Ovary (tissue), 9 donors: ENCODE results near the gene ENPP6. TPM values are rescaled to one million over a fixed set of nuclear protein-coding genes. Genes with fewer than 3 reads are reported as not detected.

Experiments
- DNase-seq, 5 donors: peaks; one replicate each; pipeline ENCODE4 v3.0.0-alpha.2; 2019 to 2020
- H3K27ac ChIP-seq, 2 donors: fragments of 200-600 bp; one replicate each; pipeline versions ENCODE4 v1.5.1 to v1.8.0; 2019 to 2022
- H3K27me3 ChIP-seq: fragments of 200-600 bp; one replicate; pipeline ENCODE4 v1.8.0; 2022
- H3K36me3 ChIP-seq: fragments of 200-600 bp; sonication (generic); one replicate; pipeline ENCODE4 v1.5.1; 2019
- H3K4me1 ChIP-seq: one replicate; pipeline ENCODE4 v1.8.1; 2013; ENCODE audit warnings: mild to moderate bottlenecking, moderate library complexity; ENCODE audit not compliant: insufficient read depth
- H3K4me3 ChIP-seq: fragments of 200-600 bp; sonication (generic); one replicate; pipeline ENCODE4 v1.5.1; 2017
- H3K9me3 ChIP-seq, 2 donors: fragments of 200-600 bp in 1 of 2; sonication (generic) in 1 of 2; one replicate each; pipeline versions ENCODE4 v1.5.1 to v1.8.1; 2013 to 2019; ENCODE audit warnings: mild to moderate bottlenecking in 1 of 2, moderate library complexity in 1 of 2
- EP300 ChIP-seq: sonication (generic); formaldehyde crosslinking; IDR thresholded peaks from one replicate; pipeline ENCODE4 v1.6.1; 2017; ENCODE audit warnings: antibody characterized with exemption
- POLR2A ChIP-seq: fragments of 450-650 bp; IDR thresholded peaks from one replicate; pipeline ENCODE4 v1.6.1; 2017; ENCODE audit warnings: antibody characterized with exemption, mild to moderate bottlenecking, moderate library complexity
- WGBS, 3 donors: extraction: QIAGEN DNeasy Blood & Tissue Kit in 1 of 3; methylation state at CpG; one replicate each; pipeline versions ENCODE4 v1.1.5 to v1.1.7; 2013 to 2017; 5-methylcytosine and 5-hydroxymethylcytosine counted together
- intact Hi-C, 4 donors: fragments of 100-400 bp; cut with DNase I; formaldehyde crosslinking; loops; one replicate each; pipeline versions ENCODE4 v1.11.0 to v1.15.1; 2022 to 2023
- polyA plus RNA-seq, 2 donors: library from polyadenylated mRNA; stranded (reverse); fragments of 200-250 nt in 1 of 2; fragments of 350-450 nt in 1 of 2; fragmentation: Illumina TruSeq in 1 of 2; extraction: RNeasy Lipid Tissue Mini Kit (QIAGEN cat#74804) in 1 of 2; gene quantifications; one replicate each; pipeline ENCODE4 v1.2.3, GENCODE V29; 2013 to 2014
- total RNA-seq, 7 donors: library from RNA; depleted of rRNA in 2 of 7; stranded (reverse); fragments of >200 nt in 2 of 7; fragmentation: NEBNext Ultra II Directional in 3 of 7; extraction: Animal tissue kit (Norgen Biotek cat#: 25700) in 3 of 7; gene quantifications; one replicate each; pipeline versions ENCODE4 v1.1.0 to v1.2.4, GENCODE V29; 2016 to 2023
- TF ChIP-seq, protein P1 (sequence below), 3 donors: fragments of 450-650 bp in 2 of 3; fragments of 200-600 bp in 1 of 3; IDR thresholded peaks; one replicate each; pipeline versions ENCODE4 v1.5.1 to v1.8.0; 2016 to 2022; ENCODE audit warnings: antibody characterized with exemption in 3 of 3, mild to moderate bottlenecking in 1 of 3
- donor health status: DM: no; HTN: no; CAD: no; lungs with moderate emphysema.
- donor health status: DM: no; HTN: no; CAD: no.
- donor health status: Bipolar disorder and iron deficiency.
- donor health status: DM: yes; HTN: yes; CAD: no.
- donor health status: DM: no; HTN: no; CAD: no.
- donor health status: DM: yes; HTN: yes; CAD: no.

The ENPP6 gene
- total and polyA plus RNA-seq, 9 donors, result 1.7 to 20.8 (median 9.4) TPM

GRCh38 chr4:184177271-184177670 is 40.4 kb downstream of the ENPP6 start:
- Histone ChIP-seq H3K4me3 (no peak overlapping the region), H3K27ac (no peak overlapping the region), H3K27me3 (no peaks in the 10 kb centered on the region), H3K9me3 (no peaks in the 10 kb centered on the region), H3K4me1 (no peaks in the 10 kb centered on the region), H3K36me3 (no peaks in the 10 kb centered on the region)
- intact Hi-C loops, result no loop called here
- 66 to 88% (median 75%) methylated on average over 6 of the region's 6 CpGs for WGBS, 3 donors
- DNase-seq, result no peak
- TF ChIP-seq POLR2A (no peak), EP300 (no peak)
- TF ChIP-seq, protein P1, sequence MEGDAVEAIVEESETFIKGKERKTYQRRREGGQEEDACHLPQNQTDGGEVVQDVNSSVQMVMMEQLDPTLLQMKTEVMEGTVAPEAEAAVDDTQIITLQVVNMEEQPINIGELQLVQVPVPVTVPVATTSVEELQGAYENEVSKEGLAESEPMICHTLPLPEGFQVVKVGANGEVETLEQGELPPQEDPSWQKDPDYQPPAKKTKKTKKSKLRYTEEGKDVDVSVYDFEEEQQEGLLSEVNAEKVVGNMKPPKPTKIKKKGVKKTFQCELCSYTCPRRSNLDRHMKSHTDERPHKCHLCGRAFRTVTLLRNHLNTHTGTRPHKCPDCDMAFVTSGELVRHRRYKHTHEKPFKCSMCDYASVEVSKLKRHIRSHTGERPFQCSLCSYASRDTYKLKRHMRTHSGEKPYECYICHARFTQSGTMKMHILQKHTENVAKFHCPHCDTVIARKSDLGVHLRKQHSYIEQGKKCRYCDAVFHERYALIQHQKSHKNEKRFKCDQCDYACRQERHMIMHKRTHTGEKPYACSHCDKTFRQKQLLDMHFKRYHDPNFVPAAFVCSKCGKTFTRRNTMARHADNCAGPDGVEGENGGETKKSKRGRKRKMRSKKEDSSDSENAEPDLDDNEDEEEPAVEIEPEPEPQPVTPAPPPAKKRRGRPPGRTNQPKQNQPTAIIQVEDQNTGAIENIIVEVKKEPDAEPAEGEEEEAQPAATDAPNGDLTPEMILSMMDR (IDR thresholded peaks at IDR 0.05), result no peak

DNA sequence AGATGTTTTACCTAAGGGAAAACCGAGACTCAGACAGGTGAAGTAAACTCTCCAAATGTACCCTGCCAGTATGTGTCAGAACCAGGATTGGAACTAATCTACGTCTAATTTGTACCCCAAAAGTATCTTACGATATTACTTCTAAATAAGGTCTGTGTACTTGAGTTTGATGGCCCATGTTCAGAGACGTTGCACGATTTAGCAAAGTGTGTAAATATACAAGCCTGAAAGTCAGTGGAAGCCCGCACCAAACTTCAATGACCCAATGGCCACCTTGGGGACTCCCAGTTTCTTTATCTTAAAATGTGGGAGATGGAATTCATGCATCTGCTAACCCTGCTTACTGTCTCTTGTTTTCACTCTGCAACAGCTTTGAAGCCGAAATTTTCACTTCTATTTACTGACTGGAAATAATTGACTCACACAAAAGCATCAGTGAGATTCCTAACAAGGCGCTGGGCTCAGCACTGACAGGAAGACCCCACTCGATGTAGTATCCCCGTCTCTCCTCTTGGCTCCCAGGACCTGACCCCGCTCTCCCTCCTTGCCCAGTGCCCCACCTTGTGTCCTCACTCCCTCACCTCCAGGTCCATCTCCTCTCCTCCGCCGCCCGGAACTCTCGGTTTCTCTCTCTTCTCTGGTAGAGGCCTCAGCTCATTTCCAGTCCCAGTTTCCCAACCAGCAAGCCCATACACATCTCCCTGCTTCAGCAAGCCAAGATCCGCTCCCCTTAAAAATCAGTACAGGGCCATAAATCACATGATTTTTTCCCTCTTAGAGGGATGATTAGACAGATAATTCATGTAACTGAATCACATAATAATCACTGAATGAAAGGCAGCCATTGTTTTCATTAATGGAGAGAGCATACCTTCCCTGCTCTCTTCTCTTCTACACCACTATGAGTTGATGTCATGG is 42.8 kb downstream of the ENPP6 start:
- Histone ChIP-seq H3K4me3 (no peak overlapping the region), H3K27me3 (no peaks in the 10 kb centered on the region), H3K4me1 (no peaks in the 10 kb centered on the region), H3K9me3 (no peaks in the 10 kb centered on the region), H3K36me3 (no peaks in the 10 kb centered on the region), H3K27ac (no peak overlapping the region)
- whole genome bisulfite sequencing, 3 donors, result 90 to 92% (median 91%) methylated on average over 16 of the region's 16 CpGs
- TF ChIP-seq, protein P1 (IDR thresholded peaks at IDR 0.05), result no peak
- no peak for TF ChIP-seq POLR2A
- no peak for TF ChIP-seq EP300
- no peak for DNase-seq
- intact Hi-C loops, result loop anchor here in 1 of 4 donors (5.0 kb wide), 1 partner anchor 77 kb away; no protein-coding TSS in a partner anchor

DNA sequence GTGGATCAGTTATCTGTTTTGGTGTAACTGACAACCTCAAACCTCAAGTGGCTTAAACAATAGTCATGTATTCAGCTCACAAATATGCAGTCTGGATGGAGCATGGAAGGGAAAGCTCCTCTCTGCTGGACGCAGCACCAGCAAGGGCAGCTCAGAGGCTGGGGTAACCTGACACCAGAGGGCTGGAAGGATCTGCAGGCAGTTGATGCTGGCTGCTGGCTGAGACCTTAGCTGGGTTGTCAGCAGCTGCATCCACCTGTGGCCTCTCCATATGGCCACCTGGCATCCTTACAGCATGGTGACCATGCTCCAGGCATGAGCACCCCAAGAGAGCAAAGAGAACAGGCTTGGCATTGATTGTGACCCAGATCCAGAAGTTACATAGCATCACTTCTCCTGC is 46.7 kb downstream of the ENPP6 start:
- H3K27ac ChIP-seq, result no peak overlapping the region
- no peaks in the 10 kb centered on the region for H3K27me3 ChIP-seq
- peaks cover 2% of the 10 kb centered on the region for H3K4me1 ChIP-seq
- 17 to 29% (median 20%) methylated on average over 1 of the region's 1 CpG for WGBS, 3 donors
- H3K4me3 ChIP-seq, result no peak overlapping the region
- intact Hi-C loops, result loop anchor here in 1 of 4 donors (5.0 kb wide), 1 partner anchor 81 kb away; no protein-coding TSS in a partner anchor
- no peaks in the 10 kb centered on the region for H3K36me3 ChIP-seq
- DNase-seq, result no peak
- TF ChIP-seq EP300 (no peak), POLR2A (no peak)
- TF ChIP-seq, protein P1 (IDR thresholded peaks at IDR 0.05), result no peak
- no peaks in the 10 kb centered on the region for H3K9me3 ChIP-seq

GRCh38 chr4:184169225-184169867 is 48.3 kb downstream of the ENPP6 start:
- TF ChIP-seq EP300, result no peak
- TF ChIP-seq, protein P1 (IDR thresholded peaks at IDR 0.05), result no peak
- no peak for TF ChIP-seq POLR2A
- peak in 4 of 5 donors; percentile 16 to 47 (median 42) for DNase-seq
- 57 to 75% (median 67%) methylated on average over 17 of the region's 17 CpGs for WGBS, 3 donors
- Histone ChIP-seq H3K4me1 (peaks cover 2% of the 10 kb centered on the region), H3K27me3 (no peaks in the 10 kb centered on the region), H3K4me3 (no peak overlapping the region), H3K9me3 (no peaks in the 10 kb centered on the region), H3K36me3 (no peaks in the 10 kb centered on the region), H3K27ac (peak overlapping the region in 1 of 2 donors; percentile 77)
- intact Hi-C loops, result loop anchor here in 3 of 4 donors (2.0 to 10.0 kb wide), 5 partner anchors 72 to 695 kb away; no protein-coding TSS in a partner anchor
